Endodermal cell (in vitro differentiated cells): ENCODE measurements around the gene IRF4. TPM values are rescaled to one million over a fixed set of nuclear protein-coding genes. Genes with fewer than 3 reads are reported as not detected.

Experiments used
- DNase-seq: peaks from one replicate; pipeline ENCODE4 v3.0.0-alpha.2; 2017
- H3K27ac ChIP-seq: 2 replicates; pipeline ENCODE4 v1.5.1; 2013; ENCODE audit warnings: mild to moderate bottlenecking, low read depth, low read length, moderate library complexity
- H3K27me3 ChIP-seq: 2 replicates; pipeline ENCODE4 v1.6.1; 2013; ENCODE audit warnings: mild to moderate bottlenecking, low read length, moderate library complexity; ENCODE audit not compliant: insufficient read depth, control insufficient read depth, poor library complexity, severe bottlenecking
- H3K36me3 ChIP-seq: 2 replicates; pipeline ENCODE4 v1.7.0; 2013; ENCODE audit warnings: mild to moderate bottlenecking, low read length, moderate library complexity; ENCODE audit not compliant: control insufficient read depth, insufficient read depth
- H3K4me1 ChIP-seq: one replicate; pipeline ENCODE4 v1.7.0; 2013; ENCODE audit warnings: low read length; ENCODE audit not compliant: control insufficient read depth, insufficient read depth
- H3K4me3 ChIP-seq: 2 replicates; pipeline ENCODE4 v1.5.1; 2013; ENCODE audit warnings: mild to moderate bottlenecking, low read length, moderate library complexity
- H3K9ac ChIP-seq: 2 replicates; pipeline ENCODE4 v1.6.1; 2013; ENCODE audit warnings: mild to moderate bottlenecking, low read length, moderate library complexity; ENCODE audit not compliant: poor library complexity, severe bottlenecking; ENCODE audit errors: extremely low read depth
- H3K9me3 ChIP-seq: 2 replicates; pipeline ENCODE4 v1.6.1; 2013; ENCODE audit warnings: mild to moderate bottlenecking, low read length, moderate library complexity; ENCODE audit not compliant: control insufficient read depth
- H3K27ac Mint-ChIP-seq: 2 replicates; pipeline ENCODE4 v1.8.0; 2020; ENCODE audit warnings: mixed read lengths
- H3K27me3 Mint-ChIP-seq: 2 replicates; pipeline ENCODE4 v1.8.0; 2021; ENCODE audit warnings: mild to moderate bottlenecking, mixed read lengths; ENCODE audit not compliant: insufficient read depth
- H3K36me3 Mint-ChIP-seq: 2 replicates; pipeline ENCODE4 v1.8.0; 2020; ENCODE audit warnings: low read depth, mixed read lengths
- H3K4me1 Mint-ChIP-seq: 2 replicates; pipeline ENCODE4 v1.8.0; 2020; ENCODE audit warnings: mixed read lengths
- H3K4me3 Mint-ChIP-seq: 2 replicates; pipeline ENCODE4 v1.8.0; 2020; ENCODE audit warnings: mild to moderate bottlenecking, moderate library complexity, mixed read lengths
- H3K9me3 Mint-ChIP-seq: 2 replicates; pipeline ENCODE4 v1.8.0; 2020; ENCODE audit warnings: mild to moderate bottlenecking, mixed read lengths
- WGBS, 2 experiments: methylation state at CpG; one replicate each; pipeline versions ENCODE4 v1.1.5 to v1.1.7; 2013; ENCODE audit warnings: missing lambda C conversion rate in 2 of 2, mixed read lengths in 1 of 2; ENCODE audit not compliant: insufficient coverage in 1 of 2, insufficient read length in 1 of 2; 5-methylcytosine and 5-hydroxymethylcytosine counted together
- total RNA-seq, 2 donors: library from RNA; stranded (reverse); fragmentation: NEBNext Ultra II Directional in 1 of 2; extraction: Animal tissue kit (Norgen Biotek cat#: 25700) in 1 of 2; gene quantifications; 2 replicates in 1 of 2; 3 replicates in 1 of 2; pipeline ENCODE4 v1.2.1, GENCODE V29; 2021
- TF ChIP-seq, protein P1 (sequence below): fragments of 200-600 bp; sonication (generic); conservative IDR thresholded peaks from 2 replicates; pipeline ENCODE4 v1.5.0; 2021; ENCODE audit warnings: antibody characterized with exemption, mild to moderate bottlenecking

IRF4 gene
- total RNA-seq, 2 donors from 2014 or later = not detected

GRCh38 chr6:343226-343935 is 48.2 kb upstream of the IRF4 start:
- H3K27ac Mint-ChIP-seq = no peak overlapping the region
- TF ChIP-seq, protein P1, sequence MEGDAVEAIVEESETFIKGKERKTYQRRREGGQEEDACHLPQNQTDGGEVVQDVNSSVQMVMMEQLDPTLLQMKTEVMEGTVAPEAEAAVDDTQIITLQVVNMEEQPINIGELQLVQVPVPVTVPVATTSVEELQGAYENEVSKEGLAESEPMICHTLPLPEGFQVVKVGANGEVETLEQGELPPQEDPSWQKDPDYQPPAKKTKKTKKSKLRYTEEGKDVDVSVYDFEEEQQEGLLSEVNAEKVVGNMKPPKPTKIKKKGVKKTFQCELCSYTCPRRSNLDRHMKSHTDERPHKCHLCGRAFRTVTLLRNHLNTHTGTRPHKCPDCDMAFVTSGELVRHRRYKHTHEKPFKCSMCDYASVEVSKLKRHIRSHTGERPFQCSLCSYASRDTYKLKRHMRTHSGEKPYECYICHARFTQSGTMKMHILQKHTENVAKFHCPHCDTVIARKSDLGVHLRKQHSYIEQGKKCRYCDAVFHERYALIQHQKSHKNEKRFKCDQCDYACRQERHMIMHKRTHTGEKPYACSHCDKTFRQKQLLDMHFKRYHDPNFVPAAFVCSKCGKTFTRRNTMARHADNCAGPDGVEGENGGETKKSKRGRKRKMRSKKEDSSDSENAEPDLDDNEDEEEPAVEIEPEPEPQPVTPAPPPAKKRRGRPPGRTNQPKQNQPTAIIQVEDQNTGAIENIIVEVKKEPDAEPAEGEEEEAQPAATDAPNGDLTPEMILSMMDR = no peak
- H3K27me3 Mint-ChIP-seq = no peaks in the 10 kb centered on the region
- H3K4me3 Mint-ChIP-seq = no peak overlapping the region
- DNase-seq = no peak
- Histone ChIP-seq H3K27me3 (no peaks in the 10 kb centered on the region), H3K36me3 (peaks cover 6% of the 10 kb centered on the region), H3K9ac (no peak overlapping the region), H3K27ac (no peak overlapping the region), H3K4me3 (no peak overlapping the region), H3K4me1 (no peaks in the 10 kb centered on the region), H3K9me3 (no peaks in the 10 kb centered on the region)
- peaks cover 15% of the 10 kb centered on the region for H3K36me3 Mint-ChIP-seq
- WGBS, 2 experiments = 80 to 94% methylated on average over 9 to 10 of the region's 10 CpGs
- no peaks in the 10 kb centered on the region for H3K4me1 Mint-ChIP-seq
- H3K9me3 Mint-ChIP-seq = peaks cover 91% of the 10 kb centered on the region

DNA sequence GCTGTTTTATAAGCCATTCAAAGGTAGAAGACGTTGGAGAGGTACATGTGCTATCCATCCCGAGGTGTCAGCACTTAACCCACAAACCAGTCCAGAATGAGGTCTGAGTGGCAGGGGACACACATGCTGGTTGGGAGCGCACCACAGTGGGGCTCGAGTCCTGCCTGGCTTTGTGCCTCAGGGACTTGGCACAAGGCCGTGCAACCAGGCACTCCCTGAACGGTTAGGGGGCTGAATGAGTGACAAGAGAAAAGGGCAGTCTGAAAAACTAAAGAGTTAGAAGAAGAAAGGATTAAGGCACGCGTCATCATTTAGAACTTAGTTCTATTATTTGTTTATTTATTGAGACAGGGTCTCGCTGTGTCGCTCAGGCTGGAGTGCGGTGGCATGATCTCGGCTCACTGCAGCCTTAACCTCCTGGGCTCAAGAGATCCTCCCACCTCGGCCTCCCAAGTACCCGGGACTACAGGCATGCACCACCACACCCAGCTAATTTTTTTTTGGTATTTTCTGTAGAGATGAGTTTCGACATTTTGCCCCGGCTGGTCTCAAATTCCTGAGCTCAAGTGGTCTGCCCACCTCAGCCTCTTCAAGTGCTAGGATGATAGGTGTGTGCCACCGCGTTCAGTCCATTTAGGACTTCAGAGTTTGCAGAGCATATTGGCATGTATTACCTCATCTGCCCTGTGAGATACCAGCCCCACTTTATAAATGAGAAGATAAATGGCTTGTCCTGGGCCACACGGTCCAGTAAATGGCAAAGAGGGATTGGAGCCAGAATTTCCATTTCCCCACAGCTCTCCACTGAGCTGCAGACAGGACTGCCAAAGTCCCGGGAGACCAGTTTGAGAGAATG is 47.4 kb upstream of the IRF4 start:
- H3K4me3 Mint-ChIP-seq = no peak overlapping the region
- H3K9me3 Mint-ChIP-seq = peaks cover 93% of the 10 kb centered on the region
- Histone ChIP-seq H3K9me3 (no peaks in the 10 kb centered on the region), H3K27ac (no peak overlapping the region), H3K36me3 (peaks cover 6% of the 10 kb centered on the region), H3K4me1 (no peaks in the 10 kb centered on the region), H3K9ac (no peak overlapping the region), H3K27me3 (no peaks in the 10 kb centered on the region), H3K4me3 (no peak overlapping the region)
- TF ChIP-seq, protein P1 = no peak
- no peak overlapping the region for H3K27ac Mint-ChIP-seq
- H3K27me3 Mint-ChIP-seq = no peaks in the 10 kb centered on the region
- no peaks in the 10 kb centered on the region for H3K4me1 Mint-ChIP-seq
- peaks cover 22% of the 10 kb centered on the region for H3K36me3 Mint-ChIP-seq
- 91 to 93% methylated on average over 16 to 20 of the region's 20 CpGs for WGBS, 2 experiments
- DNase-seq = no peak

DNA sequence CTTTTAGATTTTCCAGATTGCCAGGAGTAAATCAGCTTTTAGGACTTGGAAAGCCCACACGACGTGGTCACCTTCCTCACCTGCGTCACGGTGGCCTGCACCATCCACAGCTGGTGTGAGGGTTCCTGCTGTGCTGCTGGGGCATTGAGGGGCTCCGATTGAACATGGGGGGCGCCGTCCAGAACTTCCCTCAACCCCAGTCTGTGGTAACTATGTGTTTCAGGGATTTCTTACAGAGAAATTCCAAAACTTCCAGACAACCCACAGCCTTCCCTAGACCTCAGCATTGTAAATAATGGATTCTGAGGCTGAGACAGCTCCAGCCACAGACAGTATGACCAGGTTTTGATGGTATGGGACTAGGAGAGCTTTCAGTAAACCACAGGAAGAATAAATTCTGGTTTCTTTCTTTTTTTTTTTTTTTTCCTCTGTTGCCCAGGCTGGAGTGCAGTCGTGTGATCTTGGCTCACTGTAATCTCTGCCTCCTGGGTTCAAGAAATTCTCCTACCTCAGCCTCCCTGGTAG is 46.7 kb upstream of the IRF4 start:
- Mint-ChIP-seq H3K36me3 (peaks cover 28% of the 10 kb centered on the region), H3K4me3 (no peak overlapping the region), H3K4me1 (no peaks in the 10 kb centered on the region), H3K27me3 (no peaks in the 10 kb centered on the region), H3K27ac (no peak overlapping the region), H3K9me3 (peaks cover 96% of the 10 kb centered on the region)
- H3K9ac ChIP-seq = no peak overlapping the region
- H3K36me3 ChIP-seq = peaks cover 6% of the 10 kb centered on the region
- 78 to 84% methylated on average over 5 to 8 of the region's 8 CpGs for WGBS, 2 experiments
- H3K4me3 ChIP-seq = no peak overlapping the region
- no peaks in the 10 kb centered on the region for H3K9me3 ChIP-seq
- no peak overlapping the region for H3K27ac ChIP-seq
- H3K27me3 ChIP-seq = no peaks in the 10 kb centered on the region
- no peak for DNase-seq
- no peaks in the 10 kb centered on the region for H3K4me1 ChIP-seq
- TF ChIP-seq, protein P1 = no peak
